NCI-H524 (cell line): Measurements from ENCODE around the gene UBTFL1.
A peak's percentile ranks its signal among the peaks of the same experiment; 100 is the strongest.
"Not testable (repeated sequence)": the region's sequence is repeated elsewhere in the genome, so short reads cannot be mapped to it uniquely, and the experiment has no call there.

Experiments
- DNase-seq, 2 experiments: peaks; one replicate each; lab custom pipeline; 2025; lab: John Stamatoyannopoulos, UW

The UBTFL1 gene, protein sequence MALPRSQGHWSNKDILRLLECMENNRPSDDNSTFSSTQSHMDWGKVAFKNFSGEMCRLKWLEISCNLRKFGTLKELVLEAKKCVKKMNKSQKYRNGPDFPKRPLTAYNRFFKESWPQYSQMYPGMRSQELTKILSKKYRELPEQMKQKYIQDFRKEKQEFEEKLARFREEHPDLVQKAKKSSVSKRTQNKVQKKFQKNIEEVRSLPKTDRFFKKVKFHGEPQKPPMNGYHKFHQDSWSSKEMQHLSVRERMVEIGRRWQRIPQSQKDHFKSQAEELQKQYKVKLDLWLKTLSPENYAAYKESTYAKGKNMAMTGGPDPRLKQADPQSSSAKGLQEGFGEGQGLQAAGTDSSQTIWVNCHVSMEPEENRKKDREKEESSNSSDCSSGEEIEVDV

DNA sequence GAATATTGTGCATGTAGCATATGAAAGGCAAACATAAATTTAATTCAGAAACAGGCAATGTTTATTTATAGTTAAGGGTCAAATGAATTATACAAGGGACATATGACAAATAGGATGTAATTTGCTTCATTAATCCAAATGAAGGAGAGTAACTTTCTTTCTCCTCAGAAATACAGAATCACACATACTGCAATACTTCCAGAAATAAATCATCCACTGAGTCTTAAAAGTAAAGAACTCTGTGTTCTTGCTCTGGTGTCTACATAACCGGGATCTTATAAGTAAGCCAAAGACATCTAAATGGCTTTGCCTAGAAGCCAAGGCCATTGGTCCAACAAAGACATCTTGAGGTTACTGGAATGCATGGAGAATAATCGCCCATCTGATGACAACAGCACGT lies at the start of gene UBTFL1:
Gene UBTFL1 (plus strand): TSS at position 301 of the 400 bp plus-strand sequence. CDS start 0 bp downstream, at position 301.
- DNase-seq: not testable (repeated sequence)

DNA sequence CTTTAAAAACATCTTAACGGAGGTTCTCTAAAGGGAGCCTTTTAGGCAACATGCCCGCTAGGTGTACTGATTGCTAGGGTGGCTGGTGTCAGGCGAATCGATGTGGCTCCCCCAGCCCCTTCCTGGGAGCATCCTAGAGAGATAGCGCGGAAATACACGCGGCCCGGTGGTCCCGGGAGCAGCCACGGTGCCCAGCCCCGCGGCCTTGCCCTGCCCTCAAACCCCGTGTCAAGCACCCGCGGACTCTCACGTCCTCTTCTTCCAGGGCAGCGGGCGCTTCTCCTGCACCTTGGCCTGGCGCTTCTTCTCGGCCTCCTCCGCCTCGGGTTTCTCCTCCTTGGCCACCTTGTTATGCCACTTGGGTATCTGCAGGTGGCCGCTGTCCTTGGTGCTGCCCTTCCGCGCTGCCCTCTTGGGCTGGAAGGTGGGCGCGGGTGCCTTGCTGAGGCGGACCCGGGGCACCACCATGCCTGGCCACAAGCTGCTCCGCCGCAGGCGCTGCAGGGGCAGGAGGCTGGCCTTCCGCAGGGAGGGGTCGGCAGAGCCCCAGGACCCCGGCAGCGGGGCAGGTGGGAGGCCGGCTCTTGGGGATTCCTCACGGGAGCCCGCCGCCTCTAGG lies 34.0 kb upstream of the UBTFL1 start:
- not testable (repeated sequence) for DNase-seq

DNA sequence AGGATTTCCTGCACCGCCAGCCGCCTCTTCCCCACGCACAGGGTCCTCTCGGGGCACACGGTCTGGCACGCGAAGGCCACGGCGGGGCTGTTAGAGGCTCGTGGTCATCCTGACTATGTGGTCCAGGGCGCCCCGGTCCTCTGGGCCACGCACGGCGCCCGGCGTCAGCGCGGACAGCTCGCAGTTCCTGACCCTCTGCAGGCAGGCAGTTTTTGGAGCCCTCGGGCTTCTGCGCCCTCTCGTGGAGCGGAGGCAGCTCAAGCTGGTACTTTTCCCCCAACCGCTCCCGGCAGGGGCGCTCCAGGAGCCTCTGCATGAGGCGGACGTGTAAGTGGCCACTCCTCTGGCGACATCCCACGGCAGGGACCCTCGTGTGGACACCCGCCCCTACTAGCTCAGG lies 33.4 kb upstream of the UBTFL1 start:
- peak; percentile 24 to 44 for DNase-seq

DNA sequence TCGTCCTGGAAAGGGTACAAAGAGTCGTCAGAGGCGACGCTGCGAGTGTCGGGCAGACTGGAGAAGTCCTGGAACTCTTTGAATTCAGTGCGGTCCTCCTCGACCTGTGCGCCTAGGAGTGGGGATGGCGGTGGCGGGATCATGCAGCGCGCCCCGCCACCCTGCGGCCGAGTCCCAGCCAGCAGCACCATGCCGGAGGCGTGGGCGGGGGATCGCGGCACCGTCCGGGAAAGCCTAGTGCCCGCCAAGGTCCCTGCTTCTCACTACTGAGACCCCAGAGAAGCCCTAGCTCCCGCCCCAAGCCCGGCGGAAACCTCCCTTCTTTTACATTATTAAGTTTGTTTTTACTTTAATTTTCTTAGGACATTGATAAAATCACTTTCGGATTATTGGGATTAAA lies 32.2 kb upstream of the UBTFL1 start:
- DNase-seq: not testable (repeated sequence)

DNA sequence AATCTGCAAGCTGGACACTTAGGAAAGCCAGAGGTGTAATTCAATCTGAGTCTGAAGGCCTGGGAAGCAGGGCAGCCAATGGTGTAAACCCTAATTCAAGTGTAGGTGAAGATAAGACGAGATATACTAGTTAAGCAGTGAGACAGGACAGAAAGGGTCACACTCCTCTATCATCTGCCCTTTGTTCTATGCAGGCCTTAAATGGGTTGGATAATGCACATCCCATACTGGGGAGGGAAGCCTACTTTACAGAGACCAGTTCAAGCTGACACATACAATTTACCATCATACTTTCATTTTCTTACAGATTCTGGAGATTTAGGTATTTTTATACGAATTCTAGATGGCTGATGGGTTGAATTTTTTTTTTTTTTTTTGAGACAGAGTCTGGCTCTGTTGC lies 3.0 kb downstream of the UBTFL1 start:
- DNase-seq: not testable (repeated sequence)

DNA sequence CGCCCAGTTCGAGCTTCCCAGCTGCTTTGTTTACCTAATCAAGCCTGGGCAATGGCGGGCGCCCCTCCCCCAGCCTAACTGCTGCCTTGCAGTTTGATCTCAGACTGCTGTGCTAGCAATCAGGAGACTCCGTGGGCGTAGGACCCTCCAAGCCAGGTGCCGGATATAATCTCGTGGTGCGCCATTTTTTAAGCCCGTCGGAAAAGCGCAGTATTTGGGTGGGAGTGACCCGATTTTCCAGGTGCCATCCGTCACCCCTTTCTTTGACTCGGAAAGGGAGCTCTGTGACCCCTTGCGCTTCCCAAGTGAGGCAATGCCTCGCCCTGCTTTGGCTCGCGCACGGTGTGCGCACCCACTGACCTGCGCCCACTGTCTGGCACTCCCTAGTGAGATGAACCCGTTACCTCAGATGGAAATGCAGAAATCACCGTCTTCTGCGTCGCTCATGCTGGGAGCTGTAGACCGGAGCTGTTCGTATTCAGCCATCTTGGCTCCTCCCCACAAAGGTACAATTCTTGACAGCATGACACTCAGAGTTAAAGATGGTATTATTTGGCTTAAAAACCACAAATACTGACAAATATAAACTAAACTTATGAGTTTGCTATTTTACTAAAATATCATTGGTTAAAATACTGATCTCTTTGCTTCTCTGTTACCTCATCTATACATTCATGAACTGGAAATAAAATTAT lies 9.6 kb downstream of the UBTFL1 start:
- not testable (repeated sequence) for DNase-seq

DNA sequence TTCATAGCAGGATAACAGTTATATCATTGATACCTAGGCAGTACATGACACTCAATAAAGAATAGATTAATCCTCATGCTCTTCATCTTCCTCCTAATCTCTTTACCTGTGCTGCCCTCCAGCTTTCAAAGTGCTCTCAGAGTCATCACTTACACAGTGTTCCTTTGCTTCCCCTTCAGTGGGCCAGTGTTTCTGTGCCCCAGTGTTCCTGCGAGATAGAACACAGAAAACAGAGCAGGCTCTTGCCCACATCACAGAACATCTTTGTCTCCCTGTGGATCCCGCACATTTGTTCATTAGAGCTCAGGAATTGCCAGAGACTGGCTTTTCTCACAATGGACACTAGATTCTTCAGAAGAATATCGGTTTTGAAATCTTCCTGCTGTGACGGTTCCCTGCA lies 12.5 kb downstream of the UBTFL1 start:
- DNase-seq: not testable (repeated sequence)

DNA sequence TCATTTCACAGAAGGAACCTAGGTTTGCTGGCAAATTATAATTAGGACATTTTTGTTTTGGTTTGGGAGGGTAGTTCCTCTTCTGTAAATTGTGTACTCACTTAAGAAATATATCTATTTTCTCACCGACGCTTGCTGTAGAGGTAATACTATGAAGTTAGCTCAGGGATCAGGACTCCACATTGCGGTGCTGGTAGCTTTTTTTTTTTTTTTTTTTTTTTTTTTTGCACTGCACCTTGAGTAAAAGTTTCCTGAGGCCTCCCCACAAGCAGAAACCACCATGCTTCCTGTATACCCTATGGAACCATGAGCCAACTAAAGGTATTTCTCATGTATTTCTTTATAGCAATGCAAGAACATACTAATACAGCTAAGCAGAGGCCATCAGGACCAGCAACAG lies 14.7 kb downstream of the UBTFL1 start:
- no peak for DNase-seq

DNA sequence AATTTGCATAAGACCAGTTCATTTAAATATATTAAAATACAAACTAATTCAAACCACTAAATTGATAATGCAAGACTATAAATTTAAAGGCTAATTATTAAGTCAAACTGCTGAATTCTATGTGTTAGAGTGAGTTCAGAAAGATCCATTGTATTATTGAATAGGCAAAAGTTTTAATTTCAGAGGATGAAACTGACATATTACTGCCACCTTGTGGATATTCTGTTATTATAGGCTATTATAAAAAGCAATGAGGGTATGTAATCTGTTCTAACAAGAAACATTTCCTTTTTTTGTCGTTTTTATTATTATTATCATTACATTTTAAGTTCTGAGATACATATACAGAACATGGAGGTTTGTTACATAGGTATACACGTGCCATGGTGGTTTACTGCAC lies 27.8 kb downstream of the UBTFL1 start:
- peak in 1 of 2 experiments; percentile 17 for DNase-seq

DNA sequence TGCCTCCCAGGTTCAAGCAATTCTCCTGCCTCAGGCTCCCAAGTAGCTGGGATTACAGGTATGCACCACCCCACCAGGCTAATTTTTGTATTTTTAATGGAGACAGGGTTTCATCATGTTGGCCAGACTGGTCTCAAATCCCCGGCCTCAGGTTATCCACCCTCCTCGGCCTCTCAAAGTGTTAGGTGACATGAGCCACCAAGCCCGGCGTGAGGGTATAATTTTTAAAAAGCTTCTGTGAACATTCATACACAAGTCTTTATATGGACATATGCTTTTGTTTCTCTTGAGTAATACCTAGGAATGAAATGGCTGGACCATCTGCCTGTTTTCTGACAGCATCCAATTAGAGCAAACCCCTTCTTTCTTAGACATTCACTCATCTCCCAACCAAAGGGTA lies 34.4 kb downstream of the UBTFL1 start:
- peak in 1 of 2 experiments; percentile 62 for DNase-seq

DNA sequence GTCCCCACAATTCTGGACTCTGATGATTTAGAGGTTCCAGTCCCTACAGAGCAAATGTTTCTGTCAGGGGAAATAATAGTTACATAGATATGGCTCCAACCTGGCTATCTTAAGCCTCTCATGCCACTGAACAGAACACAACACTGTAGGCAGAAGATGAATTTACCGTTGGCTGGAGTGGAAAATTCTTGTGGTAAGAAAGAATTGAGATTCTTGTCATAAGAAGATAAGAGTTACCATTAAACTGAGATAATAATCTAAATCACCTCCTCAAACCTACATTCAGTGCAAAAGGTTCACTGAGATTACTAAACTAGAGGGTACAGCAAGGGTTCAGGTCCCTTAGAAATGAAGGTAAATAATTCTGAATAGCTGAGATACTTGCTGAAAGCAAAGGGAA lies 38.6 kb downstream of the UBTFL1 start:
- DNase-seq: no peak

DNA sequence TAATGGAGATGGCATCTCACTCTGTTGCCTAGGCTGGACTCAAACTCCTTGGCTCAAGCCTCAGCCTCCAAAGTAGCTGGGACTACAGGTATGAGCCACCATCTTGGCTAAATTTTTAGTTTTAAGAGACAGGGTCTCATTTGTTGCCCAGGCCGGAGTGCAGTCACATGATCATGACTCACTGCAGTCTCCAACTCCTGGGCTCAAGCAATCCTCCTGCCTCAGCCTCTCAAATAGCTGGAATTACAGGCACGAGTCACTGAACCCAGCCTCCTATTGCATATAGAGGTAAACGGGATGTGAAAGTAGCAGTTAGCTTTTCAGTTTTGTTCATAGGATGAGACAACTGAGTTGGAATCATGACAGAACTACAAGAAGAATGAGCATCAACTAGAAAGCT lies 39.2 kb downstream of the UBTFL1 start:
- no peak for DNase-seq

DNA sequence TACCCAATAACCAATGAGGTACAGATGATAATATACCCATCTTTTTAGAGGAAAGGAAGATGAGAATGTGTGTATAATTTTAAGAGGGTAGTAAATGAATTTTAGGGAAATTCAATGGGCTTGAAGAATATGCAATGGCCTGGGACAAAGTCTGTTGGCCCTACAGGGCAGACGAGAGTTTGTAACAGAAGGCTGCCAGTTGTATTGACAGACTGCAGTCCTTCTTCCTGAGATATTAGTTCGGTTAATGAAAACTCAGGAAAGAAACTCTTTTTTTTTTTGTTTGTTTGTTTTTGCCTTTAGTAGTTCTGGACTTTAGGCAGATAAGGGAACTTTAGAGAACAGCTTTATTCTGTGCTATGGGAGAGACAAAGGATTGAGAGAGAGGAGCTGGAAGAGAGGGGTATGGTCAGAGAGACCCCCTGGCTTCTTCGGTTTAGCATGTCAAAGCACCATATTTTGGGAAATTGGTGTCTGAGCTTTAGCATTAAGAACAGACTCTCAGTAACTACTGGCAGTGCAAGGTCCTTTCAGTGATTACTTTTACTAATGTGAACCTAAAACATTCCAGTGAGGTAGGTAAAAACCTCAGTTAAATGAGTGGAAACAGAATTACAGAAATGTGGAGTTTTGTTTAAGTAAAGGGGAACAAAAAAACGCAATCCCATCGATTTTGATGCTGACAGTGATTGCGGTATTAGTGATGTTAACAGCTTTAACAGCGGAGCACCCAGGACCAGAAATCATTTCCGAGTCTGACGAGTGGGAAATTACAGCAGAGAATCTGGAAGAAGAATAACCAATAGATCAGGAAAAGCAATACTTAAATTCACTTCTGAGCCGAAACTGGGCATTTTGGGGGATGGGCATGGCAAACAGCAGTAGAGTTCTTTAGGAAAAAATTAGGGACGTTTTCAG lies 48.1 kb downstream of the UBTFL1 start:
- DNase-seq: no peak

DNA sequence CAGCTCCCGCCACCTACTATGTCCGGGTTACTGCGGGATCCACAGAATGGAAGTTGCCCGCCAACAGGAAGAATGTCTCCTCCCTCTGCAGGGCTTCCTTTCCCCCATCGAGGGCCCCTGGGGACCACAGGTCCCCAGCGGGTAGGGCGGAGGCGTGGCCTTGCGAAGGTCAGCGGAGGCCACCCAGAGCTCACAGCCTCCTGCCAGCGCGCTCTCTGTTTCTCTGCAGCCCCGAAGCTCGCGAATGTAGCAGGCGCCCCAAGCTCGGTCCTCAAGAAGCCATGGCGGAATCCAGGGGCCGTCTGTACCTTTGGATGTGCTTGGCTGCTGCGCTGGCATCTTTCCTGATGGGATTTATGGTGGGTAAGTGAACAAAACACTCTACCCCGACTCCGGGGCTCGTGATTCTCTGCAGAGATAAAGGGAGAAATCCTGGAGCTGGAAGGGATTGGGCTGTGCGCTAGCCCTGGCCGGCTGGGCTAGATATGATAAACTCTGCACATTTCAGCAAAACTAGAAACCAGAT lies 48.8 kb downstream of the UBTFL1 start, which contains the start of gene NAALAD2:
Gene NAALAD2 (plus strand): TSS at position 186 of the 526 bp plus-strand sequence. CDS start 96 bp downstream, at position 282.
- peak; percentile 51 to 78 for DNase-seq

DNA sequence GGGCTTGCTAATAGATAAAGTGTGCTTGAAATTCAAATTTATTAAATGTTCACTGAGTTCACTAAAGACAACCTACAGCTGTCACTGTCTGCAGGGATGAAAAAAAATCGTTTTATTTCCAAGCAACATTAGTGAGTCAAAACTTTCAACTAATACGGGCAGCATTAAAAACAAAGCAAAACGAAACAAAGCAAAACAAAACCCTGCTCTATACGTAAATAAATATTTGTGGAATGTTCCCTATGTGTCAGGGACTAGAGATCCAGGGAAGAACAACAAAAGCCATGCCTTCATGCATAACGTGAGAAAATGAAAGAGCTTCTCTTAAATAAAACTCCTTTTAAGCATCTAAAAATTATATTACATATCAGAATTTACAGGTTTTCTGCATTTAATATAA lies 49.3 kb downstream of the UBTFL1 start:
- DNase-seq: no peak
